GM12873 (cell line): ENCODE results near the gene CHRNE.

Source experiments
- CTCF ChIP-seq: IDR thresholded peaks from 2 replicates; pipeline ENCODE4 v1.5.1; 2012; ENCODE audit warnings: low read depth, mild to moderate bottlenecking, moderate library complexity, low read length, control low read depth; ENCODE audit not compliant: insufficient read depth; ENCODE audit errors: missing control alignments

CHRNE gene

GRCh38 chr17:4948166-4948930, 45.5 kb upstream of the CHRNE start, which contains the start of gene PFN1:
TSS of gene PFN1 (minus strand) at chr17:4948530. CDS start at chr17:4948394, 136 bp downstream.
- no peak for TF ChIP-seq CTCF

GRCh38 chr17:4947411-4948165, 44.7 kb upstream of the CHRNE start:
- TF ChIP-seq CTCF, result no peak

GRCh38 chr17:4947010-4947410, 44.1 kb upstream of the CHRNE start:
- TF ChIP-seq CTCF, result no peak

GRCh38 chr17:4946312-4946976, 43.5 kb upstream of the CHRNE start:
- TF ChIP-seq CTCF, result no peak

- TF ChIP-seq CTCF, result no peak
Observed at GRCh38 chr17:4945944-4946280, 43.0 kb upstream of the CHRNE start.

- TF ChIP-seq CTCF, result no peak
Observed at GRCh38 chr17:4945176-4945943, 42.5 kb upstream of the CHRNE start.
